ENCODE measurements around the gene GPX4.

GRCh38 chr19:1116726-1117581, 13.2 kb downstream of the GPX4 start:
- TF ChIP-seq, protein P1, sequence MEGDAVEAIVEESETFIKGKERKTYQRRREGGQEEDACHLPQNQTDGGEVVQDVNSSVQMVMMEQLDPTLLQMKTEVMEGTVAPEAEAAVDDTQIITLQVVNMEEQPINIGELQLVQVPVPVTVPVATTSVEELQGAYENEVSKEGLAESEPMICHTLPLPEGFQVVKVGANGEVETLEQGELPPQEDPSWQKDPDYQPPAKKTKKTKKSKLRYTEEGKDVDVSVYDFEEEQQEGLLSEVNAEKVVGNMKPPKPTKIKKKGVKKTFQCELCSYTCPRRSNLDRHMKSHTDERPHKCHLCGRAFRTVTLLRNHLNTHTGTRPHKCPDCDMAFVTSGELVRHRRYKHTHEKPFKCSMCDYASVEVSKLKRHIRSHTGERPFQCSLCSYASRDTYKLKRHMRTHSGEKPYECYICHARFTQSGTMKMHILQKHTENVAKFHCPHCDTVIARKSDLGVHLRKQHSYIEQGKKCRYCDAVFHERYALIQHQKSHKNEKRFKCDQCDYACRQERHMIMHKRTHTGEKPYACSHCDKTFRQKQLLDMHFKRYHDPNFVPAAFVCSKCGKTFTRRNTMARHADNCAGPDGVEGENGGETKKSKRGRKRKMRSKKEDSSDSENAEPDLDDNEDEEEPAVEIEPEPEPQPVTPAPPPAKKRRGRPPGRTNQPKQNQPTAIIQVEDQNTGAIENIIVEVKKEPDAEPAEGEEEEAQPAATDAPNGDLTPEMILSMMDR (IDR thresholded peaks at IDR 0.05 in 2 of 3, conservative IDR thresholded peaks at IDR 0.05 in 1 of 3; ENCODE audit: control insufficient read depth in 2 of 3, extremely low read depth in 1 of 3, insufficient read depth in 1 of 3, low read depth in 3 of 3, low read length in 3 of 3) = no peak
- TF ChIP-seq CEBPB (IDR thresholded peaks at IDR 0.05; ENCODE audit: borderline replicate concordance in 1 of 2, low read depth in 2 of 2, low read length in 2 of 2) (no peak), MTA2 (IDR thresholded peaks at IDR 0.05; ENCODE audit: low read depth) (no peak), HDAC2 (IDR thresholded peaks at IDR 0.05) (no peak), GABPA (IDR thresholded peaks at IDR 0.05; ENCODE audit: low read depth) (no peak)
- TF ChIP-seq, protein P2, sequence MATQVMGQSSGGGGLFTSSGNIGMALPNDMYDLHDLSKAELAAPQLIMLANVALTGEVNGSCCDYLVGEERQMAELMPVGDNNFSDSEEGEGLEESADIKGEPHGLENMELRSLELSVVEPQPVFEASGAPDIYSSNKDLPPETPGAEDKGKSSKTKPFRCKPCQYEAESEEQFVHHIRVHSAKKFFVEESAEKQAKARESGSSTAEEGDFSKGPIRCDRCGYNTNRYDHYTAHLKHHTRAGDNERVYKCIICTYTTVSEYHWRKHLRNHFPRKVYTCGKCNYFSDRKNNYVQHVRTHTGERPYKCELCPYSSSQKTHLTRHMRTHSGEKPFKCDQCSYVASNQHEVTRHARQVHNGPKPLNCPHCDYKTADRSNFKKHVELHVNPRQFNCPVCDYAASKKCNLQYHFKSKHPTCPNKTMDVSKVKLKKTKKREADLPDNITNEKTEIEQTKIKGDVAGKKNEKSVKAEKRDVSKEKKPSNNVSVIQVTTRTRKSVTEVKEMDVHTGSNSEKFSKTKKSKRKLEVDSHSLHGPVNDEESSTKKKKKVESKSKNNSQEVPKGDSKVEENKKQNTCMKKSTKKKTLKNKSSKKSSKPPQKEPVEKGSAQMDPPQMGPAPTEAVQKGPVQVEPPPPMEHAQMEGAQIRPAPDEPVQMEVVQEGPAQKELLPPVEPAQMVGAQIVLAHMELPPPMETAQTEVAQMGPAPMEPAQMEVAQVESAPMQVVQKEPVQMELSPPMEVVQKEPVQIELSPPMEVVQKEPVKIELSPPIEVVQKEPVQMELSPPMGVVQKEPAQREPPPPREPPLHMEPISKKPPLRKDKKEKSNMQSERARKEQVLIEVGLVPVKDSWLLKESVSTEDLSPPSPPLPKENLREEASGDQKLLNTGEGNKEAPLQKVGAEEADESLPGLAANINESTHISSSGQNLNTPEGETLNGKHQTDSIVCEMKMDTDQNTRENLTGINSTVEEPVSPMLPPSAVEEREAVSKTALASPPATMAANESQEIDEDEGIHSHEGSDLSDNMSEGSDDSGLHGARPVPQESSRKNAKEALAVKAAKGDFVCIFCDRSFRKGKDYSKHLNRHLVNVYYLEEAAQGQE (IDR thresholded peaks at IDR 0.05; ENCODE audit: low read depth, low read length) = no peak
